ENCODE data around the gene TMX2.
"Not testable (repeated sequence)": the region's sequence is repeated elsewhere in the genome, so short reads cannot be mapped to it uniquely, and the experiment has no call there.

Gene TMX2

GRCh38 chr11:57716726-57717125 is 4.3 kb downstream of the TMX2 start:
- not testable (repeated sequence) for DNase-seq

- DNase-seq: no peak
Observed at GRCh38 chr11:57727185-57727584, 14.8 kb downstream of the TMX2 start.

GRCh38 chr11:57728829-57729228 is 16.4 kb downstream of the TMX2 start:
- no peak for DNase-seq

GRCh38 chr11:57729479-57729878 is 17.1 kb downstream of the TMX2 start:
- no peak for DNase-seq

GRCh38 chr11:57732661-57733060 is 20.3 kb downstream of the TMX2 start:
- DNase-seq: no peak

- no peak for DNase-seq
Observed at GRCh38 chr11:57735619-57736298, 23.4 kb downstream of the TMX2 start.

- peak; percentile 95 to 96 (median 96) for DNase-seq
Observed at GRCh38 chr11:57741132-57742086, 29.0 kb downstream of the TMX2 start, which contains the start of gene SELENOH. SELENOH (plus strand) TSS chr11:57741491; CDS start chr11:57741596, 105 bp downstream.

- peak in 1 of 3 donors; percentile 24 for DNase-seq
Observed at GRCh38 chr11:57742087-57742452, 29.7 kb downstream of the TMX2 start.

- DNase-seq: no peak
Observed at GRCh38 chr11:57744357-57744756, 32.0 kb downstream of the TMX2 start.

- no peak for DNase-seq
Observed at GRCh38 chr11:57745206-57745605, 32.8 kb downstream of the TMX2 start.

- DNase-seq: no peak
Observed at GRCh38 chr11:57746920-57747319, 34.5 kb downstream of the TMX2 start.

DNA sequence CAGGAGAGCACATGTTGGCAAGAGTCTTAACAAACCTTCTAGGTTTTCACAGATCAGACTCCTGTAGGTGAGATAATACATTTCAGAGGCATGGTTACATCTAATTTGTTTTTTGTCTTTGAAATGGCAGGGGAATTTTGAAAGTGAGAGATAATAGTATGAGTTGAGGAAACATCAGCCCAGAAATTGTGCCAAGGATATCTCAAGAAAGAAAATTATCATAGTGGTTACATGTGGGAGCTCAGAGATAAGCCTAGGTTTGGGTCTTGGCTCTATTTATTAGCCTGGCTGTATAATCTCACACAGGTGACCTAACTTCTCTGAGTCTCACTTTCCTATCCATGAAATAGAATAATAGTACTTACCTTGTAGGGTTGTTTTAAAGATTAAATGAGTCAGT is 38.8 kb downstream of the TMX2 start:
- no peak for DNase-seq

DNA sequence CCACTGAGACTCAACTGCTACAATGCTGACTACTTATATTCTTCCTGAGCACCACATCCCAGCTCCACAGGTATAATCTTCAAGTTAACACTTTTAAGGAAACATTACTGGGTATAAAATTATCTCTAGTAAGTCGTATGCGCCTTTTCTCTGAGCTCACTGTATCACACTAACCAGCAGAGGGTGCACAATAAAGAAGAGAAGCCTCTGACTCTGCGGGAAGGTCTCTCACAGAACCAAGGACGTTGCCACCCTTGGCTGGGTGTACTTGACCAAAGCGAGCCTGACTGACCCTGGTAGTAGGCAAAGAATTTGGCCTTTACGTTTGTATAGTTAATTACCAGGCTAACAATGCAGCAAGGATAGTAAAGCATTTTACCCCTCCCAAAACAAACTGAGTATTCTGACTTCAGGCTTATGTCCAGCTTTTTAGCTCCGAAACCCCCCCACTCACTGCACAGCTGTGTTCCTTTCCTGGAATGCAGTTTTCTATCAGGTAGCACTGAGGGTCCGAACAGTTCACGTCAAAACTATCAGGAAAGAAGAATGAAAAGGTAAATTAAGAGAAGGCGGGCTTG is 39.4 kb downstream of the TMX2 start, which contains the start of gene BTBD18:
TSS of gene BTBD18 (minus strand) at position 144 of the 578 bp plus-strand sequence. CDS start 631 bp downstream, outside the sequence.
- peak; percentile 51 to 61 (median 54) for DNase-seq

GRCh38 chr11:57752954-57753353 is 40.6 kb downstream of the TMX2 start:
- DNase-seq: no peak

- DNase-seq: no peak
Observed at GRCh38 chr11:57758174-57758573, 45.8 kb downstream of the TMX2 start.

- DNase-seq: peak; percentile 93 to 95 (median 95)
Observed at GRCh38 chr11:57761301-57762234, 49.2 kb downstream of the TMX2 start, which contains the start of gene CTNND1. CTNND1 (plus strand) TSS chr11:57761802; CDS start chr11:57791479, 29,677 bp downstream.

- peak in 1 of 3 donors; percentile 17 for DNase-seq
Observed at GRCh38 chr11:57762235-57762861, 50.0 kb downstream of the TMX2 start.

DNA sequence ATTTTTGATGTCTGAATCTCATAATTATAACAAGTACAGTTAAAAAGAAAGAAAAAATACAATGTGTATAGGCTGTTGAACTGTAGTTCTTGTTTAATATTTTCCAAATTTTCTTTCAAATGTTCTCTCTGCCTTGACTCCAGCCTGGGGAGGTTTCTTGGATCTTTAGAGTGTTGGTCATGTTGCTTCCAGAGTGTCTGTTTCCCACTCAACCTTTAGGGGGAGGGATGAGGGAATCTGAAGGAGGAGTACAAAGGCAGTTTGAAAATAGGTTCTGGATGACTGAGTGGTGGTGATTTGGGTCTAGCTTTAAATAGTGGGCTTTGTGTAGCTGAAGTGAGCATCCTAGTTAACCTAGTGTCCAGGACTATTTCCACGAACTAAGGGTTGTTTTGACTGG is 51.2 kb downstream of the TMX2 start:
- DNase-seq: peak; percentile 17 to 37 (median 23)

- no peak for DNase-seq
Observed at GRCh38 chr11:57764021-57764420, 51.6 kb downstream of the TMX2 start.

GRCh38 chr11:57764566-57764965 is 52.2 kb downstream of the TMX2 start:
- DNase-seq: no peak

- DNase-seq: no peak
Observed at GRCh38 chr11:57764972-57765371, 52.6 kb downstream of the TMX2 start.

DNA sequence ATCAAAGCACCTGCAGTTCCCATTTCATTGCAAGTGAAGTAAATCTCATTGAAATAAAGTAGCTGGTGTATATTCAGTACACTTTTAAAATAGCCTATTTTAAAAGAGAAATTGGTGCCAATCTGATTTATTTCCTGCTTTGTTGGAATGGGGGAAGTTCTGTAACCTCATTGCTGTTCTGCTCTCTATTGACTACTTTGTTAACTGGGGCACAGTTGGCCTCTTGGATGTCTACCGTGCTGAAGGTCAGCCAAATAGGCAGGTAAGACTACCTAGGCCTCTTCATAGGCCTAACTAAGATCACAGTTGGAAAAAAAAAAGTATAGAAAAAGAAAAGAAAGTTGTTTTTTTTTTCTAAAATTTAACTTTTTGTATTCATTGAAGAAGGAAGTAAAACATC is 58.4 kb downstream of the TMX2 start:
- peak in 1 of 3 donors; percentile 12 for DNase-seq

Measured in suppressor macrophage treated with lipopolysaccharide for 1 hour (primary cell).